Myocyte (in vitro differentiated cells): ENCODE measurements around the gene CSF1. TPM values are rescaled to one million over a fixed set of nuclear protein-coding genes. Genes with fewer than 3 reads are reported as not detected.
A peak's percentile ranks its signal among the peaks of the same experiment; 100 is the strongest.

Source experiments
- DNase-seq: peaks from one replicate; pipeline ENCODE4 v3.0.0-alpha.2; 2012; ENCODE audit warnings: low read depth
- total RNA-seq: library from RNA; depleted of rRNA; stranded (reverse); fragments of >200 nt; gene quantifications from 2 replicates; pipeline ENCODE4 v1.2.3, GENCODE V29; 2014

CSF1 gene
- total RNA-seq, 1 donor from 2014 or later = 33.8 TPM

- DNase-seq = no peak
Observed at GRCh38 chr1:109901141-109901523, 9.5 kb upstream of the CSF1 start.

GRCh38 chr1:109901524-109902145, 9.0 kb upstream of the CSF1 start:
- no peak for DNase-seq

GRCh38 chr1:109902204-109902985, 8.3 kb upstream of the CSF1 start:
- DNase-seq = no peak

GRCh38 chr1:109903376-109903930, 7.2 kb upstream of the CSF1 start:
- no peak for DNase-seq

GRCh38 chr1:109904105-109904817, 6.4 kb upstream of the CSF1 start:
- peak; percentile 96 for DNase-seq

- DNase-seq = no peak
Observed at GRCh38 chr1:109905491-109905890, 5.2 kb upstream of the CSF1 start.

- DNase-seq = no peak
Observed at GRCh38 chr1:109906160-109906838, 4.3 kb upstream of the CSF1 start.

GRCh38 chr1:109906839-109907180, 3.8 kb upstream of the CSF1 start:
- no peak for DNase-seq

GRCh38 chr1:109907190-109907774, 3.4 kb upstream of the CSF1 start:
- no peak for DNase-seq

- no peak for DNase-seq
Observed at GRCh38 chr1:109908836-109909235, 1.8 kb upstream of the CSF1 start.

- no peak for DNase-seq
Observed at GRCh38 chr1:109909561-109909960, 1.1 kb upstream of the CSF1 start.

GRCh38 chr1:109910963-109911798, 532 bp downstream of the CSF1 start:
- no peak for DNase-seq

GRCh38 chr1:109912214-109912861, 1.7 kb downstream of the CSF1 start:
- DNase-seq = no peak

- DNase-seq = no peak
Observed at GRCh38 chr1:109912873-109913272, 2.2 kb downstream of the CSF1 start.

- DNase-seq = no peak
Observed at GRCh38 chr1:109913360-109913879, 2.8 kb downstream of the CSF1 start.

- no peak for DNase-seq
Observed at GRCh38 chr1:109914587-109915240, 4.1 kb downstream of the CSF1 start.

GRCh38 chr1:109917051-109917767, 6.6 kb downstream of the CSF1 start:
- DNase-seq = no peak
